SK-N-SH (cell line): ENCODE results near the gene ATP2B3. TPM values are rescaled to one million over a fixed set of nuclear protein-coding genes. Genes with fewer than 3 reads are reported as not detected.

Experiments used
- CTCF ChIA-PET: fragments of 300-600, 350-600 bp; formaldehyde crosslinking; extraction: SDS; loops from one replicate; lab custom pipeline; 2021; lab: Yijun Ruan, JAX
- POLR2A ChIA-PET: fragments of 350-600 bp; sonication (Branson Sonifier 250); formaldehyde crosslinking; extraction: SDS; loops from one replicate; lab custom pipeline; 2020; ENCODE audit warnings: antibody characterized with exemption, inconsistent platforms; lab: Yijun Ruan, JAX
- DNase-seq: peaks from one replicate; pipeline ENCODE4 v3.0.0; 2012
- H2AFZ ChIP-seq: fragments of 200-600 bp; sonication (generic); 2 replicates; pipeline ENCODE4 v1.8.1; 2016; ENCODE audit warnings: antibody characterized with exemption, mild to moderate bottlenecking, low read depth
- H3F3A ChIP-seq: fragments of 200-600 bp; sonication (generic); replicated peaks from 2 replicates; pipeline ENCODE3; 2016; ENCODE audit warnings: antibody characterized with exemption, mild to moderate bottlenecking; ENCODE audit not compliant: insufficient read depth
- H3K27ac ChIP-seq, 2 experiments: fragments of 200-500 bp in 1 of 2; fragments of 200-600 bp in 1 of 2; sonication (Bioruptor generic) in 1 of 2; sonication (generic), shearing (Covaris generic) in 1 of 2; 2 replicates each; pipeline versions ENCODE4 v1.5.1 to v1.6.1; 2014 to 2016; ENCODE audit warnings: low read depth in 2 of 2, inconsistent platforms in 1 of 2, low read length in 1 of 2, mild to moderate bottlenecking in 1 of 2, mixed read lengths in 1 of 2
- H3K27me3 ChIP-seq: fragments of 200-600 bp; sonication (generic), shearing (Covaris generic); 2 replicates; pipeline ENCODE4 v1.6.1; 2016; ENCODE audit warnings: mixed run types; ENCODE audit not compliant: insufficient read depth
- H3K36me3 ChIP-seq, 2 experiments: fragments of 200-500 bp in 1 of 2; fragments of 200-600 bp in 1 of 2; sonication (Bioruptor generic) in 1 of 2; sonication (generic) in 1 of 2; replicated peaks in 1 of 2; 2 replicates each; pipeline versions ENCODE3 to v1.5.1; 2014 to 2016; ENCODE audit warnings: low read length in 1 of 2, mild to moderate bottlenecking in 1 of 2; ENCODE audit not compliant: insufficient read depth in 2 of 2, control insufficient read depth in 1 of 2
- H3K4me1 ChIP-seq, 2 experiments: fragments of 200-500 bp in 1 of 2; fragments of 200-600 bp in 1 of 2; sonication (Bioruptor generic) in 1 of 2; sonication (generic), shearing (Covaris generic) in 1 of 2; 2 replicates each; pipeline versions ENCODE4 v1.5.1 to v1.6.1; 2014 to 2016; ENCODE audit warnings: low read depth in 1 of 2, low read length in 1 of 2, mixed run types in 1 of 2; ENCODE audit not compliant: insufficient read depth in 2 of 2, control insufficient read depth in 1 of 2
- H3K4me2 ChIP-seq: fragments of 200-600 bp; sonication (generic), shearing (Covaris generic); 2 replicates; pipeline ENCODE4 v1.6.1; 2017; ENCODE audit warnings: mixed run types
- H3K4me3 ChIP-seq, 2 experiments: fragments of 200-500 bp in 1 of 2; fragments of 200-600 bp in 1 of 2; sonication (Bioruptor generic) in 1 of 2; sonication (generic), shearing (Covaris generic) in 1 of 2; 2 replicates each; pipeline versions ENCODE4 v1.5.1 to v1.8.1; 2014 to 2016; ENCODE audit warnings: low read depth in 2 of 2, inconsistent platforms in 1 of 2, low read length in 1 of 2, mild to moderate bottlenecking in 1 of 2, mixed read lengths in 1 of 2, moderate library complexity in 1 of 2
- H3K79me2 ChIP-seq: fragments of 200-600 bp; sonication (generic); 2 replicates; pipeline ENCODE4 v1.8.1; 2017; ENCODE audit warnings: mild to moderate bottlenecking; ENCODE audit not compliant: insufficient read depth
- H3K9ac ChIP-seq: fragments of 200-600 bp; sonication (generic); 2 replicates; pipeline ENCODE4 v1.6.1; 2017; ENCODE audit warnings: mixed run types
- H3K9me2 ChIP-seq: fragments of 200-600 bp; sonication (generic); 2 replicates; pipeline ENCODE4 v1.6.1; 2017; ENCODE audit warnings: mixed run types
- H3K9me3 ChIP-seq: fragments of 200-600 bp; sonication (generic); 2 replicates; pipeline ENCODE4 v1.6.1; 2017; ENCODE audit warnings: mixed run types, mild to moderate bottlenecking, moderate library complexity
- H4K20me1 ChIP-seq: fragments of 200-600 bp; sonication (generic); 2 replicates; pipeline ENCODE4 v1.6.1; 2017; ENCODE audit warnings: mild to moderate bottlenecking, mixed run types; ENCODE audit not compliant: insufficient read depth
- CHD2 ChIP-seq: fragments of 150-350 bp; IDR thresholded peaks from 2 replicates; pipeline ENCODE4 v1.6.1; 2018; ENCODE audit warnings: low read length; ENCODE audit not compliant: partially characterized antibody
- ELF1 ChIP-seq: IDR thresholded peaks from 2 replicates; pipeline ENCODE4 v1.4.0; 2012
- FOXJ3 ChIP-seq: sonication (generic); formaldehyde crosslinking; IDR thresholded peaks from 2 replicates; pipeline ENCODE4 v1.5.1; 2020; ENCODE audit warnings: mild to moderate bottlenecking, missing genetic modification reagents
- MXI1 ChIP-seq: IDR thresholded peaks from 2 replicates; pipeline ENCODE4 v1.6.1; 2012; ENCODE audit warnings: mild to moderate bottlenecking, low read depth, low read length, improper control_type of control experiment
- NRF1 ChIP-seq: IDR thresholded peaks from 2 replicates; pipeline ENCODE4 v1.6.1; 2012; ENCODE audit warnings: low read depth, mild to moderate bottlenecking, low read length
- RCOR1 ChIP-seq: fragments of 150-350 bp; IDR thresholded peaks from 2 replicates; pipeline ENCODE4 v1.6.1; 2017; ENCODE audit warnings: antibody characterized with exemption, low read length
- RFX5 ChIP-seq: IDR thresholded peaks from 2 replicates; pipeline ENCODE4 v1.6.1; 2012; ENCODE audit warnings: mild to moderate bottlenecking, improper control_type of control experiment, low read length
- RXRA ChIP-seq: IDR thresholded peaks from 2 replicates; pipeline ENCODE4 v1.4.0; 2012; ENCODE audit warnings: low read depth, mild to moderate bottlenecking, borderline replicate concordance
- TAF1 ChIP-seq: IDR thresholded peaks from 2 replicates; pipeline ENCODE4 v1.6.1; 2012; ENCODE audit warnings: low read depth, mild to moderate bottlenecking, low read length, moderate library complexity, borderline replicate concordance
- TCF12 ChIP-seq: IDR thresholded peaks from 2 replicates; pipeline ENCODE4 v1.4.0; 2012
- TEAD4 ChIP-seq: IDR thresholded peaks from 2 replicates; pipeline ENCODE4 v1.4.0; 2012; ENCODE audit warnings: mild to moderate bottlenecking, borderline replicate concordance; ENCODE audit not compliant: insufficient read depth
- WGBS: methylation state at CpG from one replicate; pipeline ENCODE4 v1.1.6; 2017; ENCODE audit warnings: low lambda C conversion rate; 5-methylcytosine and 5-hydroxymethylcytosine counted together
- polyA plus RNA-seq, 3 experiments: library from polyadenylated mRNA; depleted of rRNA; stranded (reverse); fragments of >200 nt; gene quantifications; 2 replicates each; pipeline ENCODE4 v1.2.3, GENCODE V29; 2012
- TF ChIP-seq, protein P1 (sequence below): IDR thresholded peaks from 2 replicates; pipeline ENCODE4 v1.4.0; 2012; ENCODE audit warnings: low read depth
- TF ChIP-seq, protein P2 (sequence below): IDR thresholded peaks from 2 replicates; pipeline ENCODE4 v1.4.0; 2012; ENCODE audit warnings: low read depth, borderline replicate concordance
- TF ChIP-seq, protein P3 (sequence below): IDR thresholded peaks from 2 replicates; pipeline ENCODE4 v1.4.0; 2012; ENCODE audit warnings: low read depth, borderline replicate concordance
- TF ChIP-seq, protein P4 (sequence below): IDR thresholded peaks from 2 replicates; pipeline ENCODE4 v1.6.1; 2012; ENCODE audit warnings: mild to moderate bottlenecking, low read depth, low read length, moderate library complexity
- TF ChIP-seq, protein P5 (sequence below): fragments of 150-350 bp; IDR thresholded peaks from 2 replicates; pipeline ENCODE4 v1.6.1; 2016; ENCODE audit warnings: mild to moderate bottlenecking, low read depth, low read length

The ATP2B3 gene
- polyA plus RNA-seq, 1 of the 3 experiments (the other 2 are of a cell fraction), result 0.16 TPM

DNA sequence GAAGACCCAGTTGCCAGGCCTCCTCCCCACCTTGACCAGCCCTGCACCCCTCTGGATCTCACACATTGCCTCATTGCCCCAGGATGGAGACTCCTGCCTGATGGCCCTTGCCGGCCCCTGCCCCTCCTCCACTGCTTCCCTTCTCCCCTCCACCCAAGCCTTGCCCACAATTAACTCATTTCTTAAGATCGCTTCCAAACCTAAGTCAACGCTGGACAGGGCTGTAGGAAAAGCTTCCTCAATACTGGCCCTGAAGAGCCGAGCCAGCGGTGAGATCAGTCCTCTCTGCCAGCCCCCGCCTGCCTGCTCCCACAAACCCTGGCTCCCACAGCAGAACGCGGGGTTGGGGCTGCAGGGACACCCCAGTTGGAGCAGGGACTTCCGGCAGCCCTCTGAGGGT is 39.5 kb upstream of the ATP2B3 start:
- Histone ChIP-seq H3K79me2 (no peaks in the 10 kb centered on the region), H3K9ac (no peak overlapping the region), H3K9me3 (no peaks in the 10 kb centered on the region), H3K36me3 (no peaks in the 10 kb centered on the region), H3K9me2 (no peaks in the 10 kb centered on the region), H2AFZ (no peak overlapping the region), H3K4me2 (0 out of 2 replicates have a peak overlapping the region, but pooled peaks have one; percentile 54)
- CTCF ChIA-PET, result interaction anchor here (1.6 to 2.4 kb wide), 2 partner anchors 13 to 16 kb away, joined by 10 to 13 read pairs; no protein-coding TSS in a partner anchor
- no peak for DNase-seq
- 72% methylated on average over 5 of the region's 9 CpGs for WGBS
- no peak for TF ChIP-seq TCF12
- TF ChIP-seq, protein P1, sequence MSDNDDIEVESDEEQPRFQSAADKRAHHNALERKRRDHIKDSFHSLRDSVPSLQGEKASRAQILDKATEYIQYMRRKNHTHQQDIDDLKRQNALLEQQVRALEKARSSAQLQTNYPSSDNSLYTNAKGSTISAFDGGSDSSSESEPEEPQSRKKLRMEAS, result no peak
- TF ChIP-seq, all 33 proteins: peak for 0
- Histone ChIP-seq H3K27ac (peak overlapping the region; percentile 72 to 94), H3K27me3 (no peaks in the 10 kb centered on the region), H3K4me3 (no peak overlapping the region), H3K4me1 (peaks cover 21 to 41% of the 10 kb centered on the region in 2 experiments; a peak in 3 of 4 replicates), H4K20me1 (no peaks in the 10 kb centered on the region), H3F3A (no peaks in the 10 kb centered on the region)
- POLR2A ChIA-PET, result interaction anchor here (2.4 kb wide), 1 partner anchor 13 kb away, joined by 13 read pairs; no protein-coding TSS in a partner anchor

DNA sequence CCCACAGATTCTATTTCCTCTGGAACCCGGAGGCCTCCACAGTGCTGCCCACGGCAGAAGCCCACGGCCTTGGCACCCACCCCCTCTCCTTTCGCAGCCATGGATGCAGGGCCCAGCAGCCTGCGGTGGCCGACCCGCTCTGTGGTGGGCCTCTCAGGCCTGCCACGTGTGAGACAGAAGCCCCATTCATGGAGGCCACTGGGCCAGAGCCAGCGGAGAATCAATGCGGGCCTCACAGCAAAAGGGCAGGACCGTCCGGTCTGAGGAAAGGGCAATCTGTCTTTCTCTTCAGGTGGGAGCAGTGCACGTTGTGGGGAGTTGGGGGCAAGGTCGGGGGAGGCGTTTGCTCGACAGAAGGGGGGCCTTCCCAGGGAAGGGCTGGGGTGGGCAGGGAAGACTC is 38.7 kb upstream of the ATP2B3 start:
- H3K9me2 ChIP-seq, result no peaks in the 10 kb centered on the region
- ChIA-PET CTCF (no interaction called here), POLR2A (no interaction called here)
- no peak overlapping the region for H3K9ac ChIP-seq
- no peak overlapping the region; a peak in 1 of 4 replicates for H3K27ac ChIP-seq
- H3K27me3 ChIP-seq, result no peaks in the 10 kb centered on the region
- H3K79me2 ChIP-seq, result no peaks in the 10 kb centered on the region
- no peaks in the 10 kb centered on the region for H3F3A ChIP-seq
- H3K4me3 ChIP-seq, result no peak overlapping the region
- H2AFZ ChIP-seq, result no peak overlapping the region
- peaks cover 21 to 41% of the 10 kb centered on the region in 2 experiments; a peak in 3 of 4 replicates for H3K4me1 ChIP-seq
- H3K36me3 ChIP-seq, result no peaks in the 10 kb centered on the region
- no peak overlapping the region for H3K4me2 ChIP-seq
- no peaks in the 10 kb centered on the region for H3K9me3 ChIP-seq
- 74% methylated on average over 8 of the region's 16 CpGs for WGBS
- TF ChIP-seq RXRA, result no peak
- no peak for TF ChIP-seq TEAD4
- TF ChIP-seq RCOR1, result no peak
- TF ChIP-seq, protein P2, sequence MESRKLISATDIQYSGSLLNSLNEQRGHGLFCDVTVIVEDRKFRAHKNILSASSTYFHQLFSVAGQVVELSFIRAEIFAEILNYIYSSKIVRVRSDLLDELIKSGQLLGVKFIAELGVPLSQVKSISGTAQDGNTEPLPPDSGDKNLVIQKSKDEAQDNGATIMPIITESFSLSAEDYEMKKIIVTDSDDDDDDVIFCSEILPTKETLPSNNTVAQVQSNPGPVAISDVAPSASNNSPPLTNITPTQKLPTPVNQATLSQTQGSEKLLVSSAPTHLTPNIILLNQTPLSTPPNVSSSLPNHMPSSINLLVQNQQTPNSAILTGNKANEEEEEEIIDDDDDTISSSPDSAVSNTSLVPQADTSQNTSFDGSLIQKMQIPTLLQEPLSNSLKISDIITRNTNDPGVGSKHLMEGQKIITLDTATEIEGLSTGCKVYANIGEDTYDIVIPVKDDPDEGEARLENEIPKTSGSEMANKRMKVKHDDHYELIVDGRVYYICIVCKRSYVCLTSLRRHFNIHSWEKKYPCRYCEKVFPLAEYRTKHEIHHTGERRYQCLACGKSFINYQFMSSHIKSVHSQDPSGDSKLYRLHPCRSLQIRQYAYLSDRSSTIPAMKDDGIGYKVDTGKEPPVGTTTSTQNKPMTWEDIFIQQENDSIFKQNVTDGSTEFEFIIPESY, result no peak
- no peak for TF ChIP-seq FOXJ3 (CRISPR knock-in tag)
- TF ChIP-seq, protein P3, sequence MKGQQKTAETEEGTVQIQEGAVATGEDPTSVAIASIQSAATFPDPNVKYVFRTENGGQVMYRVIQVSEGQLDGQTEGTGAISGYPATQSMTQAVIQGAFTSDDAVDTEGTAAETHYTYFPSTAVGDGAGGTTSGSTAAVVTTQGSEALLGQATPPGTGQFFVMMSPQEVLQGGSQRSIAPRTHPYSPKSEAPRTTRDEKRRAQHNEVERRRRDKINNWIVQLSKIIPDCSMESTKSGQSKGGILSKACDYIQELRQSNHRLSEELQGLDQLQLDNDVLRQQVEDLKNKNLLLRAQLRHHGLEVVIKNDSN, result no peak
- TF ChIP-seq MXI1, result no peak
- no peak for TF ChIP-seq TAF1
- no peak for TF ChIP-seq NRF1
- no peak for TF ChIP-seq TCF12
- TF ChIP-seq, protein P4, sequence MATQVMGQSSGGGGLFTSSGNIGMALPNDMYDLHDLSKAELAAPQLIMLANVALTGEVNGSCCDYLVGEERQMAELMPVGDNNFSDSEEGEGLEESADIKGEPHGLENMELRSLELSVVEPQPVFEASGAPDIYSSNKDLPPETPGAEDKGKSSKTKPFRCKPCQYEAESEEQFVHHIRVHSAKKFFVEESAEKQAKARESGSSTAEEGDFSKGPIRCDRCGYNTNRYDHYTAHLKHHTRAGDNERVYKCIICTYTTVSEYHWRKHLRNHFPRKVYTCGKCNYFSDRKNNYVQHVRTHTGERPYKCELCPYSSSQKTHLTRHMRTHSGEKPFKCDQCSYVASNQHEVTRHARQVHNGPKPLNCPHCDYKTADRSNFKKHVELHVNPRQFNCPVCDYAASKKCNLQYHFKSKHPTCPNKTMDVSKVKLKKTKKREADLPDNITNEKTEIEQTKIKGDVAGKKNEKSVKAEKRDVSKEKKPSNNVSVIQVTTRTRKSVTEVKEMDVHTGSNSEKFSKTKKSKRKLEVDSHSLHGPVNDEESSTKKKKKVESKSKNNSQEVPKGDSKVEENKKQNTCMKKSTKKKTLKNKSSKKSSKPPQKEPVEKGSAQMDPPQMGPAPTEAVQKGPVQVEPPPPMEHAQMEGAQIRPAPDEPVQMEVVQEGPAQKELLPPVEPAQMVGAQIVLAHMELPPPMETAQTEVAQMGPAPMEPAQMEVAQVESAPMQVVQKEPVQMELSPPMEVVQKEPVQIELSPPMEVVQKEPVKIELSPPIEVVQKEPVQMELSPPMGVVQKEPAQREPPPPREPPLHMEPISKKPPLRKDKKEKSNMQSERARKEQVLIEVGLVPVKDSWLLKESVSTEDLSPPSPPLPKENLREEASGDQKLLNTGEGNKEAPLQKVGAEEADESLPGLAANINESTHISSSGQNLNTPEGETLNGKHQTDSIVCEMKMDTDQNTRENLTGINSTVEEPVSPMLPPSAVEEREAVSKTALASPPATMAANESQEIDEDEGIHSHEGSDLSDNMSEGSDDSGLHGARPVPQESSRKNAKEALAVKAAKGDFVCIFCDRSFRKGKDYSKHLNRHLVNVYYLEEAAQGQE, result no peak
- TF ChIP-seq ELF1, result no peak
- TF ChIP-seq, protein P5, sequence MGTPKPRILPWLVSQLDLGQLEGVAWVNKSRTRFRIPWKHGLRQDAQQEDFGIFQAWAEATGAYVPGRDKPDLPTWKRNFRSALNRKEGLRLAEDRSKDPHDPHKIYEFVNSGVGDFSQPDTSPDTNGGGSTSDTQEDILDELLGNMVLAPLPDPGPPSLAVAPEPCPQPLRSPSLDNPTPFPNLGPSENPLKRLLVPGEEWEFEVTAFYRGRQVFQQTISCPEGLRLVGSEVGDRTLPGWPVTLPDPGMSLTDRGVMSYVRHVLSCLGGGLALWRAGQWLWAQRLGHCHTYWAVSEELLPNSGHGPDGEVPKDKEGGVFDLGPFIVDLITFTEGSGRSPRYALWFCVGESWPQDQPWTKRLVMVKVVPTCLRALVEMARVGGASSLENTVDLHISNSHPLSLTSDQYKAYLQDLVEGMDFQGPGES, result no peak
- no peak for TF ChIP-seq CHD2
- TF ChIP-seq RFX5, result no peak
- DNase-seq, result no peak
- H4K20me1 ChIP-seq, result no peaks in the 10 kb centered on the region
